HG02840 (cell line): ENCODE data around the gene RNF43.
"Not testable (repeated sequence)": the region's sequence is repeated elsewhere in the genome, so short reads cannot be mapped to it uniquely, and the experiment has no call there.

Source experiments
- ATAC-seq: cut with Tn5 transposase; IDR thresholded peaks from one replicate; pipeline ENCODE4 v1.9.1; 2021; ENCODE audit warnings: mild to moderate bottlenecking, moderate library complexity, moderate number of reproducible peaks; ENCODE audit not compliant: unreplicated experiment, low FRiP score

The RNF43 gene

DNA sequence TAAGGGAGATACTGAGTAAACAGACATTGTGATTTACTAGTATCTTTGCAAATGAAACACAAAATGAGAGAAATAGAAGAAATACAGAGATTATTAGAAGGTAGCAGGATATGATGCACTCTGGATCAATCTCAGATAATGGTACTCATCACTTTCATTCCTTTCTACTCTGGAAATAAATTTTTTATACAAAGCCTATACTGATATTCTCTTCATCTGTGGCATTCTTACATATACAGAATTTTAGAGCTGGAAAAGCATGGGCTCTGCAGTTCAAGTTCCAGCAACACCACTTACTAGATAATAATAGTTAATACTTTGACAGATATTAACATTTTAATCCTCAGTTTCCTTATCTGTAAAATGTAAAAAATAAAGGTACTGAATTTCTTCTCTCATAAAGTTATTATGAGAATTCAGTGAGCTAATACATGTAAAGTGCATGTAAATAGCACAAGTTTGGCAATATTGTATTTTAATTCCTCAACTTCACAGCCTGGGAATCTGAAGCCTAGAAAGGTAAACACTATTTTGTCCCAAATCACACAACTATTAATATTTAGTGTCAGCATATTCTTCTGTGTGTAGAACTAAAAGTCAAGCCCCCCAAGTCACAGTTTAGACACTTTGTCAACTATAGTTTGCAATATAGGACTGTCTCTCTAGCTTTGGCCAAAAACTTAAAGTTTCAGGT lies 6.5 kb downstream of the RNF43 start:
- no peak for ATAC-seq

DNA sequence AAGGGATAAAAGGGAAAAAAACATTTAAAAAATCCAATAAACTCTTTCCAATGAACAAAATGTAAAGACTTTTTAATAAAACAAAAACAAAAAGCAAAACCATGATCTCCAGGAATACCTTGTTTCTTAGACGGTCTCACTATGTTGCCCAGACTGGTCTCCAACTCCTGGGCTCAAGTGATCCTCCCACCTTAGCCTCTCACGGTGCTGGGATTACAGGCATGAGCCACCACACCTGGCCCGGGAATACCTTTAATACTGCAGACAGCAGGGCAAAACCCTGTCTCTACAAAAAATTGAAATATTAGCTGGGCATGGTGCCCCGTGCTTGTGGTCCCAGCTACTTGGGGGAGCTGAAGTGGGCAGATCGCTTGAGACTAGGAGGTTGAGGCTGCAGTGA lies 7.9 kb downstream of the RNF43 start:
- no peak for ATAC-seq

DNA sequence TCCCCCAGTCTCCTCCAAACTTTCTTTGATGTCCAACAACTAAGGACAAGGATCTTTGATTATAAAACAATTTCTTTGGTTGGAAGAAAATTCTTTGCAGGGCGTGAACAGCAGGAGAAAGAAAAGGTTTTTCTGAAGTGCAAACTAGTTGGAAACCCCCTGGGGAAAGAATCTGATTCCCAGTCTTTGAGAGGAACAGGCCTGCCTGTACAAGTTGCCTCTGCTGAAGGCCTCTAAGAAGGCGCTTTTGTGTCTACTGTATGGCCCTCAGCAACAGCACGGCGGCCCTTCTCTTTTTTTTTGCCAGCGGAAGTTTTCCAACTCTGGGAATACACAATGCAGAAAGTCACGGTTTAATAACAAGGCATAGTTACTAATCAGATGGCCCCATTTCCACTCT lies 14.0 kb downstream of the RNF43 start:
- no peak for ATAC-seq

DNA sequence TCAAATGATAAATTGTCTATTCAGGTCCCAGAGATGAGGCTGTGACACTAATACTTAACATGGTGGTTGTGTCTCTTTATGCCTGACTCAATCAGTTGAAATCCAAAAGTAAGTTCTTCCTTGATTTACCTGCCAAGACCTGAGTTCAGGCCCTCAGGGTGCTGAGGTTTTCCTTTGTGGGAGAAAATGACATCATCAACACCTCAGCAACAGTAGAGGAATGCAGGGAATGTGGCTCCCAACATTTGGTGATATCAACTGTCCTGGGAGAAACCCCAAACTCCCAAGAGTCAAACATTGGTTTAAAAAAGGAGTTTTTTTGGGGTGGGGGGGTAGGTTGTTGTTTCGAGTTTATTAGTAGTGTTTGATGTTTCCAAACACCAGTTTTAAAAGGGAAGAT lies 14.7 kb downstream of the RNF43 start:
- ATAC-seq, result no peak

DNA sequence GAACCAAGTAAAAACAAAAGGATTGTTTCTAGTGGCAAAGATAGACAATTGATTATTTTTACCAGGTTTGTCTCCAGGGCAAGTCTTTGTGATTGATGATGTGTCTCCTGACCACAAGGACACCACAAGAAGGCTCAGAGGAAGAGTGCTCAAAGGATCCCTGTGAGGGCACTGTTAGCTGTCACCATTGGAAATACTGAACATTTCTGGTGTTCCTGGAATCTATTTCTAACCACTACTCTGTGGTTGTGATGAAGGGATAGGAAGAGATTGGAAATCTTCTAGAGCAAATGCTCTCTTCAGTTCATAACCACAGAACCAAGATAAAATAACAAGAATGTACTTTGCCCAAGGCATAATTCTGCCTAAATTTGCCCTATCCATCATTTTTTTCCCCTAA lies 15.3 kb downstream of the RNF43 start:
- no peak for ATAC-seq

DNA sequence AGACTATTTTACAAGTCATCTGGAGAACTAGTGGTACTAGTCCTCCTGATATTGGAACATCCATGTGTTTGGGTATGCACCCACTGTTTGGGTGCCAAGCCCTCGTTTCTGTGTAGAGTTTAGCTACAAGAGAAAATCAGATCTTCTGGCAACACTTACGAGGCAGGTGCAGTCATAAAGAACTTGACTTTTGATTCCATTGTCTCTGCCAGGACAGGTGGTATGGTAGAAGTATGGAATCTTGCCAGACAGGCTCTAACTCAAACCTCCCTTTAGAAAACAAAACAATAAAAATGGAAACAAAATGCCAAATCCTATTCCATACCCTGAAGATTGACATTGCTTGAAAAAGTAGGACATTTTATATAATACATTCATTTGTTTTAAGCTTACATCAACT lies 16.0 kb downstream of the RNF43 start:
- ATAC-seq, result no peak

DNA sequence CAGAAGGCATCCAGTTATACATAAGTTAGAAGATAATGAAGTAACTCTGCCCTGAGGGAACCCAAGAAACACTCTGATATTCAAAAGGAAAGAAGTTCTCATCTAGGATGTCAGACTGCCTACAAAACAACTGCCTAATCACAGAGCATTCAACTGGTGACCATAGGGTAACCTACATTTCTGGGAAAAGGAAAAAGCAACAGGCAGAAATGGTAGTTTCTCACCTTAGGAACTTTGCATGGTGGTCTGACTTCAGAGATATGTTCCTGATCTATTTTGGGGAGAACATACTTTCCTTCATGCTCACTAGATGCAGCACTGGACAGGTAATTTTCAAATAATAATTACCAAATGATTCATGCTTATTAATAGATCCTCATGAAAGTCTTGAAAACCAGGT lies 16.5 kb downstream of the RNF43 start:
- ATAC-seq, result no peak

DNA sequence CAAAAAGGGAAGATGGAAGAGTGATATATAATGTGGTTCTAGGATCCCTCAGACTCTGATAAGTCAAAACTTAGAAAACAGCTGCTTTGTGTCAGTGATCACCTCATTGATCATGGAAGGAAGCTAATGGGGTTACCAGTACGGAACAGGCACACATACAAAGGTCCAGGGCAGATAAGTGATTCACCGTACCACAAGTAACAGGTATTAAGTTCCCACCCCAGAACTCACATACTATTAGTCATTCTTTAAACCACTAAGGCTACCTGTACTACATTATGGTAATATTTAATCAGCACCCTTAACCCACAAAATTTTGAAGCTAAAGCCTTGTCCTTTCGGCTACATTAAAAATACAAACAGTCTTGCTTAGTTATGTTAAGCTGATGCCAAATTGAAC lies 17.4 kb downstream of the RNF43 start:
- ATAC-seq, result no peak

DNA sequence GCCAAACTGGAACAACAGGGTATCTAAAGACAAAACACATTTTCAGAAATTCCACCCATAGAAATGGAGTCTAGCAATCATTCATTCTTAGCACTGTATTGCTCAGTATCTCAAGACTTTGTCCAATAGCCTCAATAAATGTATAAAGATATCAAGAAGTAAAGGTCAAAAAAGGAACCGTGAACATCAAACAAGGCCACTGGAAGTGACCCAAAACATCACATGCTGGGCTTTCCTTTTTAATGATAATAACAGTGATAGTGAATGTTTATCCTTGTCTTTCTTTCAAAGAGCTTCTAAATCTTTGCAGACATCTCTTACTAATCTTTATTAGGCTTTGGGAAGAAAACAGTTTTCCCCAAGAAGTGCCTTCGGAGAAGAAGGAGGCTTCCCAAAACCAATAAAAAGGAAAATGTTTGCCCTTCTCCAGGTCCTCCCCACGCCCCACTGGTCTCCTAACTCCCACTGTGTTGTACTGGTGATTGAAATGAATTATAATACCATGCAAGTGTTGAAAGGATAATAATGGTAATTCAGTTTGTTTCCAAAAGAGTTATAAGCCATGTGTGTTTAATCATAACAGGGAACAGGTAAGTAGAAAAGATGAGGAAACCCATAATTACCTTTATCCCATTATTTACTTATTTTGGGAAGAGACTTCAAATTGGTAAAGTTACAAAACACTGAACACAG lies 18.6 kb downstream of the RNF43 start:
- ATAC-seq, result no peak

DNA sequence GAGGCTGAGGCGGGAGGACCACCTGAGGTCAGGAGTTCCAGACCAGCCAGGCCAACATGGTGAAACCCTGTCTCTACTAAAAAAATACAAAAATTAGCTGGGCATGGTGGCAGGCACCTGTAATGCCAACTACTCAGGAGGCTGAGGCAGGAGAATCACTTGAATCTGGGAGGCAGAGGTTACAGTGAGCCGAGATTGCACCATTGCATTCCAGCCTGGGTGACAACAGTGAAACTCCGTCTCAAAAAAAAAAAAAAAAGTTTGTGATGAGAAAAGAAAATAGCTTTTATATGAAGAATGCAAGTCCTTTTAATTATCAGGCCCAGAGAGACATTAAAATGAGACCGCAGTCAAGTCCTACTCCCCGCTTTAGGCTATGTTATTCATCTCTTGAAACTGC lies 19.9 kb downstream of the RNF43 start:
- not testable (repeated sequence) for ATAC-seq

DNA sequence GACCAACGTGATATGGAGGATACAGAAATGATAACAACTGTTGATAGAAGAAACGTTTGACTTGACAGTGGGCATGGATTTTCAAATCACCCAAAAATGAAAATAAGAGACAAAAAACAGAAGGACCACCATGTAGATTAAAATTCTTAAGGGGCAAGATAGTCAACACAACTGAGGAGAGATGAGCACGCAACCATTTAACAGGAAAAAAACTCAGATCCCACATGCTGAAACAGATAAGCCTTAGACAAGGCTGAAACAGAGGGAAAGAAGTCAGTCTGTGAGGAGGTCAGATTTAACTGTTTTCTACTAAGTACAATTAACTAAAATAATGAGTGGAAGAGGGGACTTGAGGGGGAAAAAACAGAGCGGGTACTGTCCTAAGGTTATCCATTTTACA lies 21.2 kb downstream of the RNF43 start:
- no peak for ATAC-seq

DNA sequence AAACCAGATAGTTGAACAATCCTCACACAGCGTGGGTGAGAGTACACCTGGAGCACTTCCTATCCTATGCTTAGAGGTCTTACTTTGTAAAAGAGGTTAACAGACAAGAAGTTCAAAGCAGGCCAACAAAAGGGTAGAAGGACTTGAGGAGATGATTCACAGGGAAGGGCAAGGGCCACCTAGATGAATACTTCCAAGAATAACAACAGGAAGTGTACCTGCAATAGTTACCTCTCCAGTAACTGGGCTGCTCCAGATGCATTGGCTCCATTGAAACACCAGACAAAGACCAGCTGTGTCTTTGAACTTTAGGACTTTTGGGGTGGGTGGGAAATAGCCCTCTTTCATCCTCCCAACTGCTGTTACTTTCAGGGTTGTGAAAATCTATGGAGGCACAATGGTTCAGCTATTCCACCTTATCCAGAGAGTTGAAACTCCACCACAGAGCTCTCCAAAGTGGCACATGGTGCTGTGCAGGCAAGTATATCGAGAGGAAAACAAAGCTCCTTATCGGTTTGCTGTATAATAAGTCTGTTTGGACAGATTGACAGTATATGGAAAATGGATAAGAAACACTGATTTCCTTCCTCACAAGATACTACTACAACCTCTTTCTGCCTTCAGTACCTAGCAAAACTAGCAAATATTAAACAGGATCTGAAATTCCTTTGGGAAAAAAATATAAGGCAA lies 22.7 kb downstream of the RNF43 start:
- ATAC-seq, result no peak

DNA sequence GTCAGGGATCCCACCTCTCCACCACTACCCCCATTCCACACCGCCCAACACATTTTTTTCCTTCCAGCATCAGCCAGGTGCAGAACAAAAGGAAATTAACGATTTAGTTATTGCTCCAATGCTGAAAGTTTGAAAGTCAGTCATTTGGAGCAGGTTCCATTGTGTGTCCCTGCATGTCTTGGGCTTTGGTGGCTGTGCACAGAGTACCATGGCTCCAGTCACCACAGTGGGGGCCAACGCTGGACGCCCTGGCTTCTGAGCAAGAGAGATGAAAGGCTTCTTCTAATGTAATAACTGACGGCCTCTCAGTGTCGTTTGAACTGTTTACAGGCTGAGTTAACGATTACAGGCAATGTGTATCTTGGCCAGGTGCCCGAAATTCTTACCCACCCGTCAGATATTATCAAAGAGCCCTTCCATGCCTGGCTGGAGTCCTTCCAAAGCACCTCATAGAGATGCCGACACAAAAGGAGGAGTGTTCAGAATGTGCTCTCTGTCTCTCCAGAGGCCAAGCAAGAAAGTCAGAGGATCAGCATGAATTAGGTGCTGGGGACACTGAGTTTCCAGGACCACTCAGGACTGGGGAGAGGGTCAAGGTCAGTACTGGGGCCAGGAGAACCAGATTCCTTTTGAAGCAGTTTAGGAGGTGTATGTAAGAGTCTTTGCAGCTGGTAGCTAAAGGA lies 25.9 kb downstream of the RNF43 start:
- ATAC-seq, result no peak

DNA sequence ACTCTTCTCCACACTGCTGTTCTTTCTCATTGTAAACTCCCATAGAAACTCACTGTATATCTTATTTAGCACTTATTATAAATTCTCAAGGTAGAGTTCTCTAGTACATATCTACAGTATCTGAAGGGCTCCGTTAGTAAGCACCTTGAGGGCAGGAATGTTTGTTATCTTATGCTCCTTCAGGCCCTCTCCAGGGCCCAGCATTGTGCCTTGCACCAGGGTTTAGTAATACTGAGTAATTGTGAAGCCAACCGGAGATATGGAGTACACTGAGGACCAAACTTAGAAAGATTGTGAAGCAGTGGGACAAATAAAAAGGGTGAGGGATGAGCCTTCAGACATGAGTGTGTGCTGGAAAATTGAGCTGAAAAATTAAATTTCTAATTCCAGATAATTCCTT lies 26.4 kb downstream of the RNF43 start:
- no peak for ATAC-seq

DNA sequence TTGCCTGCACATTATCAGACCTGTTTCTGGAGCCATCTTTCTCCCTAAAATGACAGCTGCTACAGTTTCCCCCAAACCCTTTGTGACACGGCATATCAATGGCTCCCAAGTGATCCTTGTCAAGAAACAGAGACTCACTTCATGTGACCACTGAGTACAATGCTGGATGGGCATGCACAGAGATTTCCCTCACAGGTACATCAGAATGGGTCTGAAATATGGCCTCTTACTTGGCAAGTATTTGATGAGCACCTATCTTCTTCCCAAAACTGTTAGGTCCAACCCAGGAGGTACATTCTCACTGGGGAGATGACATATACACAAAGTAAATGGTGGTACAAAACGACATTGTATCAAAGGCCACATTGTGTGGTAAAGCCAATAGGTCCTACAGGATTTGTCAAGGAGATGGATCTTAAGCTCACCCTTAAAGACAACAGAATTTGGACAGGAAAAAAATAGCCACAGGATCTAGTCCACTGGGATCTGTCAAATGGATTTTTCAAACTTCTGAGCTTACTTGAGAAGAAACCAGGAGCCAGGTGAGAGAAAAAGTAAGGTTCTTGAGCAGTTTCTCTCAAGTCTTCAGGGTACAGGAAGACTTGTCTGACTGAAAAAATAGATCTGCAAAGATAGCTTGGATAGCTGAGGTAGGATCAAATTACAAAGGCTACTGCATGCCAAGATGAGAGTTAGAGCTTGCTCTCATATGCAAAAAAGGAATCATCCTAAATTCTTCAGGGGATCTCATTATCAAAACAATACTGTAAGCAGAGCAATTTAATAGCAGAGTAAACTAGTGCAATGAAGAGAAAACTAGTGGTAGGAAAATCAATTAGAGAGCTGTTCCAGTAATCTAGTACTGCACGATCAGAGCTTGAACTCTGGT lies 28.8 kb downstream of the RNF43 start:
- no peak for ATAC-seq

DNA sequence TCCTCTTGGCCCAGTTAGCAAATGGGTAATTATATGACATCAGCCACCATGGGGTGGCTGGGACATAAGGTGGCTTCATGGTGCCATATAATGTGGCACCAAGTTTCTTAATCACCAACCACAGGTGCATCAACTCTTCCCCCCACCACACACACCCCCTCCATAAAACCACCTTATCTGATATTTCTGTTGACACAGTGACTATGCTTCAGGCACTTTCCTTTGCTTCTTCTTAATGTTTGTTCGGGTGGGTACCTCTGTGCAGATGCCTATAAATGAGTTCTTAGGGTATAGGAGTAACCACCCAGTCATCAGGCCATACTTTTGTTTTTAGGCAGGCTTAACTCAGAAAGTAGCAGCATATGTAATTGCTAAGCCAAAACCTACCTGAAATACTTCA lies 29.5 kb downstream of the RNF43 start:
- ATAC-seq, result no peak

DNA sequence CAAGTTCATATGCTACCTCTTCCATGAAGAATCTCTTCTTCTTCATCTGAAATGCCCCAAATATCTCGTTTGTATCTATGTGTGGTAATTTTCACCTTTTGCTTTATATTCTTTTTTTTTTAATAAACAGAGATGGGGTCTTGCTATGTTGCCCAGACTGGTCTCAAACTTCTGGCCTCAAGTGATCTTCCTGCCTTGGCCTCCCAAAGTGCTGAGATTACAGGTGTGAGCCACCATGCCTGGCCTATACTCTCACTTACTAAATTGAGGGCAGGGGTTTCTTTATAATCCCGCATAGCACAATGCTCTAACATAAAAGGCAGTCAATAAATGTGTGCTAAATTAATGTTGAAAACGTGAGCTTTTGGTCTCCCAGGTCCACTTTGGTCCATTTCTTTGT lies 30.6 kb downstream of the RNF43 start:
- ATAC-seq, result no peak

DNA sequence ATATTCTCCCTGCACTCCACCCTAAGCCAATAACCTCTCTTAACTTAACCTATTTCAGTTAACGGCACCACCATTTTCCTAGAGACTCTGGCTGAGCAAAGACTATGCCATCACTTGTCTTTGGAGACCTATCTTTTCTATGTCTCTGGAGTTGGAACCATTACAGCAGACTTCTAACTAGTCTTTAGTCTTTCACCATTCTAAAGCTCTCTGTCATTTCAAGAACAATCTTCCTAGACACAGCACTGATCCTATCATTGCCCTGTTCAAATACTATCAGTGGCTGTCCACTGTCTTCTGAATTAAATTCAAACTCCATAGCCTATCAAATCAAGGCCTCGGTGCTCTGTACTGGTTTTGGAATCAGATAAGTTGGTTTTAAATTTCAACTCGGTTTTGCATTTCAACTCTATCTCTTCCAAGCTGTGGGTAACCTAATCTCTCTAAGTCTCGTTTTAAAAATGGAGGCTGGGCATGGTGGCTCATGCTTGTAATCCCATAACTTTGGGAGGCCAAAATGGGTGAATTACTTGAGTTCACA lies 31.9 kb downstream of the RNF43 start:
- no peak for ATAC-seq

DNA sequence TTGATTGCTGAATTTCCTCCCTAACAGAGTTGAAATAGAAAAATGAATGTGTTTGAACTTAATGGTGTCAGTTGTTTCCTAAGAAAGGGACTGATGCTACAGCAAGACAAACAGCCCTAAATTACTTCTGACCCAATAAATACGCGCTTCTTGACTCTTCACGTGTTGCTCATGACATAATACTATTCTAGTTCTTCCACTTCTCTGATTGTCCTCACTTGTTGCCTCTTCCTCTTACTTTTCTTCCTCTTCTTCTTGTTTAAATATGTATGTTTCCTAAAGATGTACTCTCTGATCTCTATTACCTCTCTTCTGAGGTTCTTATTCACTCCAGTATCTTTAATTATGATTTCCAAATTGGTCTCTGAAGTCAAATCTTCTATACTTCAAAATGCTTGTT lies 32.4 kb downstream of the RNF43 start:
- ATAC-seq, result no peak

DNA sequence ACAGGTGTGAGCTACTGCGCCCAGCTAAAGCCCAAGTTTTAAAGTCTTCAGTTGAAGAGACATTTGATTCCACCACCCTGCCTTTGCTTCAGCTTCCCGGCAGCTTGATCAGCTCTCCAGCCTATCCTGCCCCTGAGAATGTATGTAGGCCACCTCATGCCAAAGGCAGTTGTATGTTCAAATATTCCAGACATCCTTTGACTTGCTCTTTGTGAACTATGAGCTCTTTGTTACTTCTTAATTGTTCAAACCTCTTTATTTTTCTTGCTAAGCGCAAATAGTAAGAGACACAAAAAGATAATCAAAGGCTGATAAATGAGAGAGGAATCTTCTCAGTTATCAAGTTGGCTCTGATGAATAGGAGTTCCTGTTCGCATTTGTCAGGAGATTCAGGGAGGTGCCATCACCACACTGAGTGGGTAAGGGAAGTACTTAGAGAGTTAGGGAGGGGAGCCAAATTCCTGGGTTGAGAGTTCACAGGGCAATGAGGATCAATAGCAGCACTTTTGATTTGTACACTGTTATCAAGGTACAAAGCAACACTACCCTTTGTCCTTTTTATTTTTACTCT lies 33.4 kb downstream of the RNF43 start:
- ATAC-seq, result no peak
